T-helper 22 cell (primary cell): ENCODE measurements around the gene SEMA4A.
"Not testable (repeated sequence)": the region's sequence is repeated elsewhere in the genome, so short reads cannot be mapped to it uniquely, and the experiment has no call there.

Experiments
- DNase-seq: peaks from one replicate; pipeline ENCODE4 v3.0.0-alpha.2; 2020; ENCODE audit warnings: low read depth

SEMA4A gene

DNA sequence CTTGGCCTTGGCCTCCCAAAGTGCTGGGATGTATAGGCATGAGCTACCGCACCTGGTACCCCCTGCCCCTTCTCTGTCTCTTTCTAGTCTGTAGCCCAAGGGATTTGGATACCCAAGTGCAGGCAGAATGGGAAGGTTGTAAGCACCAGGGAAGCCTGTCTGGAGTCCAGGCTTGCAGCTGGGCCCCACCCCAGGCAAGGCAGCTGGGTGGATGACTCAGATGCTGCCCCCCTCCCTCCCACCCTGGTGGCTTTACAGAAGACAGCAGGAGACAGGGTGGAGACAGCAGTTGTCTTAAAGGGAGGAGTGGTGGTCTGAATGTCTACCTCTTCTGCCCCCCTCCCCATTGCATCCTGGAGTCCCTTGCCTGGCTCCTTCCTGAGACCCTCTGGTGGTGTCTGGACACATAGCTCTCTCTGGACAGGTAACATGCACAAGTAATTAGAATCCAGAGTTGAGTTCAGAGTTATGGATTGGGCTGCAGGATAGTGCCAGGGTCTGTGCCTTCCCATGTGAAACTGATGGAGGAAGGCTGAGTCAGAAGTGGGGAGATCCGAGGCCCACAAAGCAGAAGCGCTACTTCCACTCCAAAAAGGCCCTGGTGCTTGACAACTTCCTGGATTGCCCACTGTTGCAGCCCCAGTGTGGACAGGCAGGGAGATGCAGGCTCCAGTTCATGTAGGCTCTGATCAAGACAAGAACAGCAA lies 33.7 kb upstream of the SEMA4A start:
- DNase-seq = no peak

DNA sequence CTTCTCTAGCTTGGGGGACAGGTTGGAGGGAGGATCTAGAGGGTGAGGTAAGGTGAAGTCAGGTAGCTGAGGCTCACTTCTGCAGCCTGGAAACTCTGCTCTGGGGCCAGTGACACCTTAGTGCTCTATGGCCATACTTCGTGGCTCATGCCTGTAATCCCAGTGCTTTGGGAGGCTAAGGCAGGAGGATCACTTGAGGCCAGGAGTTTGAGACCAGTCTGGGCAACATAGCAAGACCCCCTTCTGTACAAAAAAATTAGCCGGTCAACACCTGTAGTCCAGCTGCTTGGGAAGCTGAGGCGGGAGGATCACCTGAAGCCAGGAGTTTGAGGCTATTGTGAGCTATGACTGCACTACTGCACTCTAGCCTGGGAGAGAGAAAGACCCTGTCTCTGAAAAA lies 33.1 kb upstream of the SEMA4A start:
- no peak for DNase-seq

DNA sequence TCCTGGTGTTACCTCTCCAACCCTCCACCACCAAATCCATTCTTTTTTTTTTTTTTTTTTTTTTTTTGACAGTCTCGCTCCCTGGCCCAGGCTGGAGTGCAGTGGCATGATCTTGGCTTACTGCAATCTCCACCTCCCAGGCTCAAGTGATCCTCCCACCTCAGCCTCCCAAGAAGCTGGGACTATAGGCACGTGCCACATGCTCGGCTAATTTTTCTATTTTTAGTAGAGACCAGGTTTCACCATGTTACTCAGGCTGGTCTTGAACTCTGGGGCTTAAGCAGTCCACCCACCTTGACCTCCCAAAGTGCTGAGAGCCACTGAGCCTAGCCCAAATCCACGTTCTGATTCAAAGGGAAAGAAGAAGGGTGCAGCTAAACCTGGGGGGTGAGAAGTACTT lies 32.4 kb upstream of the SEMA4A start:
- not testable (repeated sequence) for DNase-seq

DNA sequence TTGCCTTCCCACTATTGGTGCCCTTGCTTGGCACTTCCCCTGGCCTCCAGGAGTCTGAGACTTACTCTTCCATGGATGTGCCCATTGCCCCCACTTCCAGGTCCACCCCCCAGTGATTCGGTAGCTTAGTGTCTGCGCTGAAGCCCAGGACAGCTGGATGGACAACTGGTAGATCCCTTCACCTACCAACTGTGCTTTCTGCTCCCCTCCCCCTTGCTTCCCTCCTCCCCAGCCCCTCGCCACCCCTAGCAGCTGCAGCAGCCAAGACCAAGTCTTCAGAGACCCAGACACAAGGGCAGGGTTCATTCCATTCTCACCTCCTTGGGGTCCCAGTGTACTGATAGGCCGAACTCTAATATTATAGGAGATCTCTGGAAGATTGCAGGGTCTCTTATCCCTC lies 31.9 kb upstream of the SEMA4A start:
- DNase-seq = no peak

DNA sequence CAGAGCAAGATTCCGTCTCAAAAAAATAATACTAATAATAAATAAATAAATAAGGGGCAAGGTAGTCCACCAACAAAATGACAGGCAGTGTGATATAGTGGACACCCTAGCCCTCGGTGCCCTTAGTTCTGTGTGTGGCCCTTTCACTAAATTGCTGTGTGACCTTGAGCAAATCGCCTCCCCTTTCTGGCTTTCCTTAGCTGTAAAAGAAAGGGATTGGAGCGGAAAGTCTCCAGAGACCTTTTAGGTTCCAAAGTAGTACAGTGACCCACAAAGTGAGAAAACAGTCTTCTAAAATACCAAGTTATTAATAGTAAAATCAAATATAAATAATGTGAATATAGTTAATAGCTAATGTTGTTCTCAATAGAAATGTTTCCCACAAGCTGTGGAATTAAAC lies 31.3 kb upstream of the SEMA4A start:
- DNase-seq = no peak

DNA sequence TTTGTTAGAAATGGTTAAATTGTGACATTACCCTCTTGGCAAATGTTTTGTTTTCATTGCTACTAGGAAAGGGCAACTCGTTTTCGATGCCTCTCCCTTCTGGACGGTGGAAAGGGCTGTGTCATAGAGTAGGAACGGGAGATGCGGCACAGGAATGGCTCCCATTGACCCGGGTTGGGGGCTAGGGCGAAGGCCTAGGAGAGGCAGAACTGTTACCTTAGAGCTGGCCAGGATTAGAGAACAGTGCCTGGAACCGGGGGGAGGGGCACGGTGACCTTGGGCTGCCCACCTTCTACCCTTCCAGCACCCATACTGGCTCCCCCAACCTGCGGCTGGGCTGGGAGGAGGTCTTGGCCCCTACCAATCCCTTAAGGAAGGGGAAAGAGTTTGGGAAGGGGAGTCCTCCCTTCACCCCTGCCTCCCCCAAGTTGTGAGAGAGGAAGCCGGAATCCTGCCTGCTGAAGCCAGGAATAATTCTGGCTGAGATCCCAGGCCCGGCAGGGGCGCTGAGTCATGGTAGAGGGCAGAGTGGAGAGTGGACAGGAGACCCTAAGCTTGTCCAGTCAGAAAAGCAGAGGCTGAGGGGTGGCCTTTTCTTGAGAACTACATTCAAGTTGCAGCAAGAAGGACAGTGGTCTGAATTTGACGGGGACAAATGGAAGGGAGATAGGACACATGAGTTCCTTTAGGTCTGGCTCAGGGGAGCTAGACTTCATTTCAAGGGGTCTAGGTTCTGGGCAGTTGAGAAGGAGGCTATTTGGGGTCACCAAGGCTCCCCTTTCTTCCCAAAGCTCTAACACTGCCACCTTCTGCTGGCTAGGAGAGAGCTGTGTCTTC lies 30.6 kb upstream of the SEMA4A start:
- no peak for DNase-seq

DNA sequence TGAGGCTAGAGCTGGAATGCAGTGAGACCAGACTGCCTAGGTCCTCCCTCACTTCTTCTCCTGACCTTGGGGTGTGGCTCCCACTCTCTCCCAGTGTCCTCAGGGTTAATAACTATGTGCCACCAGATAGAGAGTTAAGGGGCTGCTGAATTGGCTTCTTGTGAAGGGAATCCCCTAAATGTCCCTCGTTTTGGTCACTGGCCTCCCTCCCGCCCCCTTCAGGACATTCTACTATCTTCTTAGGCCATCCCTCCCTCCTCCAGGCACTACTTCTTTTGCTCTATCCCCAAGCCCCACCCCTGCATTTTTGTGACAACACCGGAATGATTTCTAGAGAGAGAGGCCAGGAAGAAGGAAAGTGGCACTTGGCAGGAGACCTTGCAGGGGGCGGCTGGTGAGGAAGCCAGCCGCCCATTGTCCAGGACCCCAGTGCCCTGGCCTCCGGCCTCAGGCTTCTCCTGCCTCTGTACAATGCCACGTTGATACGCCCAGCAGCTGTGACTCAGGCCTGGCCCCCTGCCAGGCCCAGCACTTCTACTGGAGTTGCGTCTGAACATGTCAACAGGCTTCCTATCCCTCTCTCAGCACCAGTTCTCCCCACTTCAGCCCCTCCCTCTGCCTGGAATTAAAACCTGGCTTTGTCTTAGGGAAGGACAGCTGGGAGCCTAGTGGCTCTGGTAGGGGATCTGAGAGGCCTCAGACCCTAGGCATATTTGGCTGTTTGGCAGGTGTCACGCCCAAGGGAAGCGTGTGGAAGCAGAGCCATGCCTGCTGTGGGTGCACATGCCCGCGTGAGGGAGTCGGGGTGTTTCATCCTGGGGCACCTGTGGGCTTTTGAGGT lies 29.8 kb upstream of the SEMA4A start:
- DNase-seq = peak; percentile 57

DNA sequence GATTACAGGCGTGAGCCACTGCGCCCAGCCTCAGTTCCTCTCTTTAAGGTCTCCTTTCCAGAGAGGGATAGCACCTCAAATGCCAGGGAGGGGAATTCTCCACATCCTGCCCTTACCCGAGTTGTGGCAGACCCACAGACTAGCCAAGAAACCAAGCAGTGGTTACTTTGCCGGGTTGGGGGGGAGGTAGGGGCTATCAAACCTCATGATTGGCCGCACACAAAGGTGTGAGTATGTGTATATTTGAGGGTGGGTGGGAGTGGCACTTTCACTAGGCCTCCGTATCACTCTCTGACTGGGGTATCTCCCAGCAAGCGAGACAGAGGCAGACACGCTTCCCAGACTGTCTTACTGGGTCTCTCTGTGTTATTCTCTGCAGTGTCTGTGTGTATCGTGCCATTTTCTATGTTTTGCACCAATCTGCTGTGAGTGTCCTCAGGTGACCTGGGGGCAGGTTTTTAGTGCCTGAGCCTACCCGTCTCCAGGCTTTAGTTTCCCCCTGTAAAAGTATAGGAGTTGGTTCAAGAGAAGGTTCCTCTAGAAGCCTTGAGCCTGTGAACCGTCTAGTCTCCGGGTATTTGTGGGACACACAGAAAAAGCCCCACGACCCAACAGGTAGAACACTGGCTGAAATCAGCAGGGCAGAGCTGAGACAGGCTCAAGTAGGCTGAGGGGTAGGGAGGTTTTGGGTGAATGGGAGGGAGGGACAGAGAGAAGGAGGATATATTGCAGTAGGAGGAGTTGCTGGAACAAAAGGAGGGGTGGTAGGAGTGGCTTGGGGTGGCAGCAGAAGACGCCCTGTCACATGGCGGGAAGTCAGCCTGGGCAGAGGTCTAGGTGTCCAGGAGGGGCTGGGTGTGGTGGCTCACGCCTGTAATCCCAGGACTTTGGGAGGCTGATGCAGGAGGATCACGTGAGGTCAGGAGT lies 28.6 kb upstream of the SEMA4A start:
- peak; percentile 54 for DNase-seq

DNA sequence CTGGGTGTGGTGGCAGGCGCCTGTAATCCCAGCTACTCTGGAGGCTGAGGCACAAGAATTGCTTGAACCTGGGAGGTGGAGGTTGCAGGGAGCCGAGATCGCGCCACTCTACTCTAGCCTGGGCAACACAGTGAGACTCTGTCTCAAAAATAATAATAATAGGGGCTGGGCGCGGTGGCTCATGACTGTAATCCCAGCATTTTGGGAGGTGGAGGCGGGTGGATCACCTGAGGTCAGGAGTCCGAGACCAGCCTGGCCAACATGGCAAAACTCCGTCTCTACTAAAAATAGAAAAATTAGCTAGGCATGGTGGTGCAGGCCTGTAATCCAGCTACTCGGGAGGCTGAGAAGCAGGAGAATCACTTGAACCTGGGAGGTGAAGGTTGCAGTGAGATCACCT lies 27.8 kb upstream of the SEMA4A start:
- DNase-seq = not testable (repeated sequence)

DNA sequence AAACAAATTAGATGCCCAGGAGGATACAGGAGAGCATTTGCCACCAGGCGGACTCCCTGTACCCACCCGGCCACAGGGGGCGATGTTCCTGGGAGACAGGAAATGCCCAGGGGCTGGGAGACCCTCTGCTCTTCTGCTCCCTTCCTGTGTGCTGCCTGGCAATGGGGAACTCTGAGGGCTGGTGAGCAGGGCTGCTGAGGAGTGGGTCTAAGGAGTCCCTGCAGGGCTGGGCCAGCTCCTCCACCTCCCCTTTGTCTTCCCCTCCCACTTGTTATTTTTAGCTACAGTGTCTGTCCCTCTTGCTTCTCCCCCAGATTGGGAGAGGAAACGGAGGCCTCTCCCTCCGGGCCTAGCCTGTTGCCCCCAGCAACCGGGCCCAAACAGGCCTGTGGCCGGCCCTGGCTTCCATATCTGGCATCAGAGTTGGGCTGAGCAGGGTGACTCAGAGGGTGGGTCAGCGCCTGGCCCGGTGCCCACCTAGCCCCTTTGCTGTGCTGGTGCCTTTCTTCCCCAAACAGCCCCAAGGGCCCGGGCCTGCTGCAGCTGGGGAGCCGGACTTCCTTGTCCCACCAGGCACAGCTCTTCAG lies 27.2 kb upstream of the SEMA4A start:
- peak; percentile 81 for DNase-seq

DNA sequence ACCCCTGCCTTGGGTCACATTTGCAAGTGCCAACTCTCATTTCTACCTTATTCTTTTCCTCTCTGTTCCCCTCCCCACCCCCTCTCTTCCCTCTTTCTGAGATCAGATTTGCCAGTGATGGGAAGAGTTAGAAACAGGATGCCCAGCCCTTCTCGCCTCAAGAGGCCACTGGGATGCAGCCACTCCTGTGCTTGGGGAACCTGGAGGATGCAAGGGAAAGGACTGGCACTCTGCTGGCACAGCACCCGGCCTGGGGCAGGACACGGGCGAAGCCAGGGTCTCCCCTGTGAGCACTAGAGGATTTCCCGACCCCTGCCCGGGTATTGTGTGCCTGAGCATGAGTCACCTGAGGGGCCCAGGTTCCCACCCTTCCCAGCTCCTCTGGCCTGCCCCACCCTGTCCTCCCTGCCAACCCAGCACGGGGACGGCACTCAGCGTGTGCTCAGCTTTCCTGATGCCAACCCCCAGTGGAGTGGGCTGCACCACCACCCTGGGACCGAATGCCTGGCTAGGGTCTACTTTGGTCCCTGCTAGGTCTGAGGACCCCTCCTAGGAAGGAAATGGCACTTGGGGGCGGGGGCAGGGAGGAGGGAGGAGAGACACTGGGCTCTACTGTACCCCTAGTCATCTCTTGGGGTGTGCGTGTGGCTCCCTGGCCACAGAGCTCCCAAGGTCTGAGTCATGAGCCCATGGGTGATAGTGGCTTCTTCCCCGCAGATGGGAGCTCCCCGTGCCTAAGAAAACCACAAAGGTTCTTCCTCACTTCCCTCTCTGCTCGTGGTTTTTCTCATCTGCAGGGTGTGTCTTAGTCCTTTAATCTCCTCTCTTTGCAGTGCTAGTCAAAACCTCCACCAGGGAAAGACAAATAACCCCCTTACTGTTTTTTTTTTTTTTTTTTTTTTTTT lies 26.5 kb upstream of the SEMA4A start:
- DNase-seq = peak; percentile 90

DNA sequence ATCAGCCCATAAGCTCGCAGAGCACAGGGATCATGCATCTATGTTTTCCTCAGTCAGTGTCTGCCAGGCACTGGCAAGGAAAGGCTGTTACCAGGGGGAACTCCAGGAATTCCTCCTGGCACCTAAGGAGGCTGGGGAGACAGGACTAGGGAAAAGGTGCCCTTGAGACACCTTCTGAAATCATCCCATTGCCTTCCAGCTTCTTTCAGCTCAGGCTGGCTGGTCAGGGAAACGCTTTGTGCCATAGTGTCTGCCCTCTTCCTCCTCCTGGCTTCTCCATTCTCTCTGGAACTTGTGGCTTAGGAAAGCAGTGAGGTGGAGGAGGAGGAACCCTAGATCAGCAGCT lies 25.1 kb upstream of the SEMA4A start:
- DNase-seq = no peak

DNA sequence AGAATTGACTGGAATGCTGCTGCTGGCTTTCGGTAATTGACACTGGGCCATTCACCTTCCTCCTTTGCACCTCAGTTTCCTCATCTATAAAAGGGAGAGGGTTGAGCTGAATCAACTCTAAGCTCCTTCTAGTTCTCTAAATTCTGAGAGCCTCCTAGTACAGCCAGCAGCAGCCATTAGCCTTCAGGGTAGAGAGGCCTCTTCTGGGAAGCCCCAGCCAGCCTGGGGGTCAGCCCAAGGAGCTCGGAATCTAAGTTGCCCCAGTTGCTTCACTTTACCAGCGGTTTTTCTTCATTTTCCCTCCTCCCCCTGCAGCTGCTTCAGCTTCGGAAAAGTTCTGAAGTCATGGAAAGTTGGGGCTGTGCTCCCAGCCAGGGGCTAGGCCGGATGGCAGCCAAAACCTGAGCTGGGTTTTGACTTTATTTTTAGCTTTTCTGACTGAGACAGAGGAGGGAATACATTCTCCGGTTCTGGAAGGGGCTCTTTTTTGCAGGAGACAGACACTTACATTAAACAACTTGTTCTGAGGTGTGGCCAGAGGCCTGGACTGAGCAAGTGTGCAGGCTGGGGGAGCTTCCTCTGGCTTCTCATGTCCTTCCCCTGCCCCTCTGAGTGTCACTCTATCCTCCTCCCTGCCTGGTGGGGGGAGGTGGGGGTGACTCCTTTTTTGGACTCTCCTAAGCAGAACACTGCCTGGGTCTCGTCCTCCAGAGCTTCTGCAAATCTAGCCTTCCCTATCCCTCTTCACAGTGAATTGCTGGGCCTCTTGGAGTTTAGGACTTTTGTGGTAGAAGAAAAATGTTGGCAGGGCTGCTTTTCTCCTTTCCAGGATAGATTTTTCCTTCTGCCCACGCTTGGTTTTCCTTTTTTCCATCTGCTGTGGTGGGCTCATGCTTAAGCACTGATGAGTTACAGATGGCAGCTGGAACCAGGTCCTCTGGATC lies 24.5 kb upstream of the SEMA4A start:
- no peak for DNase-seq

DNA sequence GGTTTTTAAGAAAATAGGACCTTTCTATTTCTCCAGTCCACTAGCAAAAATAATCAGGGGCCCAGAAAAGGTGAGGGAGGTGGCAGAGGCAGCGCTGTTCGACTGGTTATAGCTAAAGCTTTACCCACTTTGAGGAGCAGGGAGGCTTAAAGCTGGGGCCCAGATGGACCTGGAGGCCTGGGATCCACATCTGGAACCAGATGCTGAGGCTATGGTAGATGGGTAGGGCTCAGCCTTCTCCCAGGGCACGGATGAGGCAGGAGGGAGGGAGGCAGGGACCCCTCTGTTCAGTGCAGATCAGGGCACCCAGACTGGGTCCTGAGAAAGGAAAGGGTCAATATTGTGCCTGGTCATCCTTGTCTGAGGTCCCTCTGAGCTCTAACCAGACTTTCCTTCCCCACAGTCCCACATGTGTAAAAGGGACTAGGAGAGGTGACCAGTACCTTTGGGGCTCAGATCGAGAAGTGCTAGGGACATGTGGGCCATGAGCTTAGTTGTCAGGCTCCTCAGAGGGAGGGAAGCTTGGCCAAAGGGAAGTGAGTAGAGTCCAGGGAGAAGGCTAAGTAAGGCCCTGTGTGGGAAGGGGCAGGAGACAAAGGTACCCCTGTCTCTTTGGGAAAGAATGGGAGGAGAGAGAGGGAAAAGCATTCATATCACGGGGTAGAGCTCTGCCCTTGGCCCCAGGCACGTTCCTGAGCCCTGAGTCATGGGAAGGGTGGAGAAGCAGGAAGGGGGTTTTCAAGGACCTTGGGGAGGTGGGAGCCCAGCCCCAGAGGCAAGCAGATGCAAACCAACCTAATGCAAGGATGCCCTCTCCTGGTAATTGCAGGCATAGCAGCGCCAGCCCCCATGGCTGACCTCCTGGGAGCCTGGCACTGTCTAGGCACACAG lies 23.5 kb upstream of the SEMA4A start:
- DNase-seq = no peak

DNA sequence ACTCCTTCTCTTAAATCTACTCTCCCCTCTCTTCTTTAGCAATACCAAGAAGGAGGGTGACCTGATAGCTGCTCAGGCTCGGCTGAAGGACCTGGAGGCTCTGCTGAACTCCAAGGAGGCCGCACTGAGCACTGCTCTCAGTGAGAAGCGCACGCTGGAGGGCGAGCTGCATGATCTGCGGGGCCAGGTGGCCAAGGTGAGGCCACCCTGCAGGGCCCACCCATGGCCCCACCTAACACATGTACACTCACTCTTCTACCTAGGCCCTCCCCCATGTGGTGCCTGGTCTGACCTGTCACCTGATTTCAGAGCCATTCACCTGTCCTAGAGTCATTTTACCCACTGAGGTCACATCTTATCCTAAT lies 22.8 kb upstream of the SEMA4A start:
- no peak for DNase-seq

DNA sequence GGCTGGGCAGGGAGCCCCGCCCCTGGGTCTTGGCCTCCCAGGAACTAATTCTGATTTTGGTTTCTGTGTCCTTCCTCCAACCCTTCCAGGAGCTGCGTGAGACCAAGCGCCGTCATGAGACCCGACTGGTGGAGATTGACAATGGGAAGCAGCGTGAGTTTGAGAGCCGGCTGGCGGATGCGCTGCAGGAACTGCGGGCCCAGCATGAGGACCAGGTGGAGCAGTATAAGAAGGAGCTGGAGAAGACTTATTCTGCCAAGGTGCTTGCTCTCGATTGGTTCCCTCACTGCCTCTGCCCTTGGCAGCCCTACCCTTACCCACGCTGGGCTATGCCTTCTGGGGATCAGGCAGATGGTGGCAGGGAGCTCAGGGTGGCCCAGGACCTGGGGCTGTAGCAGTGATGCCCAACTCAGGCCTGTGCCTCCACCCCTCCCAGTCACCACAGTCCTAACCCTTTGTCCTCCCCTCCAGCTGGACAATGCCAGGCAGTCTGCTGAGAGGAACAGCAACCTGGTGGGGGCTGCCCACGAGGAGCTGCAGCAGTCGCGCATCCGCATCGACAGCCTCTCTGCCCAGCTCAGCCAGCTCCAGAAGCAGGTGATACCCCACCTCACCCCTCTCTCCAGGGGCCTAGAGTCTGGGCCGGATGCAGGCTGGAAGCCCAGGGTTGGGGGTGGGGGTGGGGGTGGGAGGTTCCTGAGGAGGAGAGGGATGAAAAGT lies 18.5 kb upstream of the SEMA4A start:
- no peak for DNase-seq
